HFFc6 (cell line): ENCODE data around the gene NET1. TPM values are rescaled to one million over a fixed set of nuclear protein-coding genes. Genes with fewer than 3 reads are reported as not detected.

Experiments used
- DNase-seq: peaks from one replicate; pipeline ENCODE4 v3.0.0-alpha.2; 2018
- H3K27ac Mint-ChIP-seq: 2 replicates; pipeline ENCODE4 v1.8.0; 2020; ENCODE audit warnings: mild to moderate bottlenecking, mixed read lengths
- H3K27me3 Mint-ChIP-seq: 2 replicates; pipeline ENCODE4 v1.8.0; 2021; ENCODE audit warnings: mild to moderate bottlenecking, moderate library complexity, mixed read lengths; ENCODE audit not compliant: insufficient read depth
- H3K36me3 Mint-ChIP-seq: 2 replicates; pipeline ENCODE4 v1.8.0; 2021; ENCODE audit warnings: low read depth, mixed read lengths
- H3K4me1 Mint-ChIP-seq: 2 replicates; pipeline ENCODE4 v1.8.0; 2020; ENCODE audit warnings: low read depth, mixed read lengths
- H3K4me3 Mint-ChIP-seq: 2 replicates; pipeline ENCODE4 v1.8.0; 2020; ENCODE audit warnings: mild to moderate bottlenecking, moderate library complexity, mixed read lengths
- H3K9me3 Mint-ChIP-seq: 2 replicates; pipeline ENCODE4 v1.8.0; 2020; ENCODE audit warnings: mild to moderate bottlenecking, mixed read lengths
- total RNA-seq, 6 experiments: library from RNA; stranded (reverse); fragmentation: NEBNext Ultra II Directional; extraction: Animal tissue kit (Norgen Biotek cat#: 25700); gene quantifications; 2 replicates in 1 of 6; 3 replicates in 5 of 6; pipeline ENCODE4 v1.2.3, GENCODE V29; 2021
- TF ChIP-seq, protein P1 (sequence below): fragments of 200-600 bp; sonication (generic); IDR thresholded peaks from 2 replicates; pipeline ENCODE4 v1.5.0; 2021; ENCODE audit warnings: antibody characterized with exemption, mild to moderate bottlenecking

NET1 gene
- total RNA-seq, 6 experiments from 2014 or later: 65.1 to 92.9 (median 86.6) TPM

GRCh38 chr10:5462841-5463293, 50.5 kb downstream of the NET1 start:
- TF ChIP-seq, protein P1, sequence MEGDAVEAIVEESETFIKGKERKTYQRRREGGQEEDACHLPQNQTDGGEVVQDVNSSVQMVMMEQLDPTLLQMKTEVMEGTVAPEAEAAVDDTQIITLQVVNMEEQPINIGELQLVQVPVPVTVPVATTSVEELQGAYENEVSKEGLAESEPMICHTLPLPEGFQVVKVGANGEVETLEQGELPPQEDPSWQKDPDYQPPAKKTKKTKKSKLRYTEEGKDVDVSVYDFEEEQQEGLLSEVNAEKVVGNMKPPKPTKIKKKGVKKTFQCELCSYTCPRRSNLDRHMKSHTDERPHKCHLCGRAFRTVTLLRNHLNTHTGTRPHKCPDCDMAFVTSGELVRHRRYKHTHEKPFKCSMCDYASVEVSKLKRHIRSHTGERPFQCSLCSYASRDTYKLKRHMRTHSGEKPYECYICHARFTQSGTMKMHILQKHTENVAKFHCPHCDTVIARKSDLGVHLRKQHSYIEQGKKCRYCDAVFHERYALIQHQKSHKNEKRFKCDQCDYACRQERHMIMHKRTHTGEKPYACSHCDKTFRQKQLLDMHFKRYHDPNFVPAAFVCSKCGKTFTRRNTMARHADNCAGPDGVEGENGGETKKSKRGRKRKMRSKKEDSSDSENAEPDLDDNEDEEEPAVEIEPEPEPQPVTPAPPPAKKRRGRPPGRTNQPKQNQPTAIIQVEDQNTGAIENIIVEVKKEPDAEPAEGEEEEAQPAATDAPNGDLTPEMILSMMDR: no peak
- Mint-ChIP-seq H3K27me3 (peaks cover 1% of the 10 kb centered on the region), H3K9me3 (peaks cover under 1% of the 10 kb centered on the region), H3K4me1 (peaks cover 74% of the 10 kb centered on the region), H3K36me3 (peaks cover 22% of the 10 kb centered on the region), H3K4me3 (peak overlapping the region; percentile 68), H3K27ac (peak overlapping the region; percentile 80)
- no peak for DNase-seq

DNA sequence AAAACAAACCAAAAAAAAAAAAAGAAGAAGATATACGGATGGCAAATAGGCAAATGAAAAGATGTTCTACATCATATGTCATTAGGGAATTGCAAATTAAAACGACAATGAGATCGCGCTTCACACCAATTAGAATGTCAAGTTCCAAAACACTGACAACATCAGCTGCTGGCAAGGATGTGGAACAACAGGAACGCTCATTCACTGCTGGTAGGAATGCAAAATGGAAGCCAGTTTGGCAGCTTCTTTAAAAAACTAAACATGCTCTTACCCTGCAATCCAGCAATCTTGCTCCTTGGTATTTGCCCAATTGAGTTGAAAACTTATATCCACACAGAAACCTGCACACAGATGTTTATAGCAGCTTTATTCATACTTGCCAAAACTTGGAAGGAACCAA, 52.2 kb downstream of the NET1 start:
- H3K27ac Mint-ChIP-seq: no peak overlapping the region

DNA sequence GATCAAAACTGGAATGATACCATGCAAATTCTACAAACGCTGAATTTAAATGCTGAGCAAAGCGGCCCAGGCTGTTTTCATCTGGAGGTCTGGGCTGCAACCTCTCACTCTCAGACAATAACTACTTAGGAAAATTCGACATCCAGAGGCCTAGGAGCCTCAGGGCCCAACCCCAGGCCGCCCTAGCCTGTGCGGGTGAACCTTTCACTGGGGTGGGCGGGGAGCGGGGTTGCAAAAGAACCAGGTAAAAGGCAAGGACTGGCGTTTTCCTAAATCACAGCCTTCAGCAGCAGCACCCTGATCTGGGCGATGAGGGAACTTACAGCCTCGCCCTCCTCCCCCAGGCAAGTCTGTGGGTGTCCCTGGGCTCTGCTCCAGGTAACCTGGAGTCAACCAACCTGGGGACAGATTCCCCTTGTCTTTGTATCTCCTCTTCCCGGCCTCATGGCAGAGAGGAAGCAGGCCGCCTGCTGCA, 53.7 kb downstream of the NET1 start:
- TF ChIP-seq, protein P1: no peak
- Mint-ChIP-seq H3K27ac (peak overlapping the region; percentile 82), H3K9me3 (peaks cover 4% of the 10 kb centered on the region), H3K27me3 (peaks cover 3% of the 10 kb centered on the region), H3K36me3 (peaks cover 9% of the 10 kb centered on the region; the same call in 1 of the 2 replicates), H3K4me1 (peaks cover 63% of the 10 kb centered on the region), H3K4me3 (peak overlapping the region; percentile 68)
- no peak for DNase-seq

More for the DNA sequence above, 52.2 kb downstream of the NET1 start:
- TF ChIP-seq, protein P1: 0 out of 2 replicates have a peak, but pooled peaks have one; percentile 12
- Mint-ChIP-seq H3K4me3 (no peak overlapping the region), H3K27me3 (peaks cover 1% of the 10 kb centered on the region), H3K4me1 (peaks cover 70% of the 10 kb centered on the region), H3K9me3 (peaks cover 4% of the 10 kb centered on the region), H3K36me3 (peaks cover 9% of the 10 kb centered on the region)
- no peak for DNase-seq

- DNase-seq: peak; percentile 87
- Mint-ChIP-seq H3K9me3 (peaks cover 4% of the 10 kb centered on the region), H3K4me1 (peaks cover 57% of the 10 kb centered on the region), H3K27me3 (peaks cover 5% of the 10 kb centered on the region), H3K4me3 (peak overlapping the region; percentile 68), H3K27ac (peak overlapping the region; percentile 82), H3K36me3 (peaks cover 9% of the 10 kb centered on the region; the same call in 1 of the 2 replicates)
- TF ChIP-seq, protein P1: no peak
These were observed 54.3 kb downstream of the NET1 start for GRCh38 chr10:5466451-5467206.

DNA sequence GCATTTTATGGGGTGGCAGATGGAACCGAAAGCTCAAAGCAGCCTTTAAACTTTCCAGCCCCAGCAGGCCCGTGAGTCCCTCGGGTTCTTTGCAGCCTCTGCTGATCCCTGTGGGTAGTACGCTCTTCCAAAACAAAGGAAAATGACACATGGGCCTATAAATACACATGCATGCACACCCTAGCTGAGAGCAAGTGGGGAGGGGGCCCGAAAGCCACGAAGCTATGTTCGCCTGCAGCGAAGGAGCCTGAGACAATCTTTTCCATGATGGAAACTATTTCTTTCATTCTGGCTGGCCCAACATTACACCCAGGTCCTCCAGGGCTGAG, 54.8 kb downstream of the NET1 start:
- H3K4me1 Mint-ChIP-seq: peaks cover 55% of the 10 kb centered on the region
- TF ChIP-seq, protein P1: 0 out of 2 replicates have a peak, but pooled peaks have one; percentile 9
- DNase-seq: peak; percentile 20

More for the DNA sequence above, 54.8 kb downstream of the NET1 start:
- Mint-ChIP-seq H3K9me3 (peaks cover 4% of the 10 kb centered on the region), H3K4me3 (no peak overlapping the region), H3K36me3 (peaks cover 9% of the 10 kb centered on the region; the same call in 1 of the 2 replicates), H3K27ac (peak overlapping the region; percentile 82; the same call in 1 of the 2 replicates), H3K27me3 (peaks cover 5% of the 10 kb centered on the region)
